ENCODE measurements around the gene MRGPRD. TPM values are rescaled to one million over a fixed set of nuclear protein-coding genes. Genes with fewer than 3 reads are reported as not detected.

Gene MRGPRD
- total RNA-seq, 1 experiment from 2014 or later: not detected

- H3K4me3 Mint-ChIP-seq (ENCODE audit: unreplicated experiment): no peak overlapping the region
- H3K4me1 Mint-ChIP-seq (ENCODE audit: insufficient read depth, unreplicated experiment): no peaks in the 10 kb centered on the region
- no TSS peak for BruUV-seq (replicated peaks)
- DNase-seq (ENCODE audit: unreplicated experiment): no peak
- TF ChIP-seq CTCF (IDR thresholded peaks at IDR 0.05; ENCODE audit: unreplicated experiment): no peak
- peaks cover 29% of the 10 kb centered on the region for H3K36me3 Mint-ChIP-seq (ENCODE audit: insufficient read depth, unreplicated experiment)
- no peaks in the 10 kb centered on the region for H3K9me3 Mint-ChIP-seq (ENCODE audit: unreplicated experiment)
- CTCF ChIA-PET: no interaction called here
- POLR2A ChIA-PET: interaction anchor here (0.6 to 0.7 kb wide), 2 partner anchors 20 to 155 kb away, joined by 3 read pairs; no protein-coding TSS in a partner anchor
- no peaks in the 10 kb centered on the region for H3K27me3 Mint-ChIP-seq (ENCODE audit: insufficient read depth, unreplicated experiment)
- H3K27ac Mint-ChIP-seq (ENCODE audit: low read depth, unreplicated experiment): no peak overlapping the region
- intact Hi-C loops (cut with micrococcal nuclease): no loop called here
These were observed 40.9 kb downstream of the MRGPRD start for GRCh38 chr11:68939583-68940555.

- POLR2A ChIA-PET: interaction anchor here (0.7 to 1.3 kb wide), 2 partner anchors 21 to 35 kb away, joined by 3 to 5 read pairs; partner anchors contain the start of genes IGHMBP2 and MRPL21
- H3K4me3 Mint-ChIP-seq (ENCODE audit: unreplicated experiment): no peak overlapping the region
- H3K27ac Mint-ChIP-seq (ENCODE audit: low read depth, unreplicated experiment): peak overlapping the region; percentile 66
- no peaks in the 10 kb centered on the region for H3K27me3 Mint-ChIP-seq (ENCODE audit: insufficient read depth, unreplicated experiment)
- CTCF ChIA-PET: interaction anchor here (0.7 to 1.1 kb wide), 2 partner anchors 25 to 45 kb away, joined by 3 to 4 read pairs; no protein-coding TSS in a partner anchor
- DNase-seq (ENCODE audit: unreplicated experiment): no peak
- intact Hi-C loops (cut with micrococcal nuclease): no loop called here
- H3K36me3 Mint-ChIP-seq (ENCODE audit: insufficient read depth, unreplicated experiment): peaks cover 29% of the 10 kb centered on the region
- no peaks in the 10 kb centered on the region for H3K4me1 Mint-ChIP-seq (ENCODE audit: insufficient read depth, unreplicated experiment)
- TF ChIP-seq CTCF (IDR thresholded peaks at IDR 0.05; ENCODE audit: unreplicated experiment): no peak
- BruUV-seq (replicated peaks): no TSS peak
- no peaks in the 10 kb centered on the region for H3K9me3 Mint-ChIP-seq (ENCODE audit: unreplicated experiment)
These were observed 41.8 kb downstream of the MRGPRD start for GRCh38 chr11:68938816-68939582.

- POLR2A ChIA-PET: interaction anchor here (1.3 kb wide), 1 partner anchor 34 kb away, joined by 5 read pairs; the partner anchor contains the start of genes IGHMBP2 and MRPL21
- no peak for TF ChIP-seq CTCF (IDR thresholded peaks at IDR 0.05; ENCODE audit: unreplicated experiment)
- no peak overlapping the region for H3K27ac Mint-ChIP-seq (ENCODE audit: low read depth, unreplicated experiment)
- BruUV-seq (replicated peaks): no TSS peak
- intact Hi-C loops (cut with micrococcal nuclease): no loop called here
- peaks cover 31% of the 10 kb centered on the region for H3K36me3 Mint-ChIP-seq (ENCODE audit: insufficient read depth, unreplicated experiment)
- CTCF ChIA-PET: interaction anchor here (0.6 to 1.1 kb wide), 2 partner anchors 10 to 46 kb away, joined by 3 to 4 read pairs; no protein-coding TSS in a partner anchor
- H3K4me3 Mint-ChIP-seq (ENCODE audit: unreplicated experiment): no peak overlapping the region
- no peaks in the 10 kb centered on the region for H3K27me3 Mint-ChIP-seq (ENCODE audit: insufficient read depth, unreplicated experiment)
- H3K4me1 Mint-ChIP-seq (ENCODE audit: insufficient read depth, unreplicated experiment): no peaks in the 10 kb centered on the region
- no peak for DNase-seq (ENCODE audit: unreplicated experiment)
- no peaks in the 10 kb centered on the region for H3K9me3 Mint-ChIP-seq (ENCODE audit: unreplicated experiment)
These were observed 42.7 kb downstream of the MRGPRD start for GRCh38 chr11:68938088-68938487.

Measured in MCF 10A (cell line).